ENCODE data around the gene CTNND2.
"Not testable (repeated sequence)": the region's sequence is repeated elsewhere in the genome, so short reads cannot be mapped to it uniquely, and the experiment has no call there.

Gene CTNND2

GRCh38 chr5:11672385-11673085 lies 231.7 kb downstream of the CTNND2 start:
- DNase-seq (ENCODE audit: low read depth, low spot score): no peak

GRCh38 chr5:11658376-11658775 lies 245.9 kb downstream of the CTNND2 start:
- DNase-seq (ENCODE audit: low read depth, low spot score): no peak

GRCh38 chr5:11656916-11657315 lies 247.3 kb downstream of the CTNND2 start:
- no peak for DNase-seq (ENCODE audit: low read depth, low spot score)

GRCh38 chr5:11655681-11656080 lies 248.6 kb downstream of the CTNND2 start:
- no peak for DNase-seq (ENCODE audit: low read depth, low spot score)

- no peak for DNase-seq (ENCODE audit: low read depth, low spot score)
Observed at GRCh38 chr5:11650936-11651335, 253.3 kb downstream of the CTNND2 start.

- DNase-seq (ENCODE audit: low read depth, low spot score): no peak
Observed at GRCh38 chr5:11646141-11646540, 258.1 kb downstream of the CTNND2 start.

- no peak for DNase-seq (ENCODE audit: low read depth, low spot score)
Observed at GRCh38 chr5:11642438-11642837, 261.8 kb downstream of the CTNND2 start.

GRCh38 chr5:11640158-11640873 lies 263.9 kb downstream of the CTNND2 start:
- DNase-seq (ENCODE audit: low read depth, low spot score): peak; percentile 59

GRCh38 chr5:11622785-11623184 lies 281.5 kb downstream of the CTNND2 start:
- DNase-seq (ENCODE audit: low read depth, low spot score): no peak

GRCh38 chr5:11620172-11620571 lies 284.1 kb downstream of the CTNND2 start:
- DNase-seq (ENCODE audit: low read depth, low spot score): no peak

GRCh38 chr5:11619339-11620024 lies 284.8 kb downstream of the CTNND2 start:
- peak; percentile 67 for DNase-seq (ENCODE audit: low read depth, low spot score)

- DNase-seq (ENCODE audit: low read depth, low spot score): peak; percentile 20
Observed at GRCh38 chr5:11617080-11617479, 287.2 kb downstream of the CTNND2 start.

- not testable (repeated sequence) for DNase-seq (ENCODE audit: low read depth, low spot score)
Observed at GRCh38 chr5:11616624-11617023, 287.6 kb downstream of the CTNND2 start.

- no peak for DNase-seq (ENCODE audit: low read depth, low spot score)
Observed at GRCh38 chr5:11611011-11611410, 293.2 kb downstream of the CTNND2 start.

GRCh38 chr5:11609570-11610303 lies 294.5 kb downstream of the CTNND2 start:
- no peak for DNase-seq (ENCODE audit: low read depth, low spot score)

- DNase-seq (ENCODE audit: low read depth, low spot score): no peak
Observed at GRCh38 chr5:11608530-11608929, 295.7 kb downstream of the CTNND2 start.

- peak; percentile 30 for DNase-seq (ENCODE audit: low read depth, low spot score)
Observed at GRCh38 chr5:11607944-11608483, 296.2 kb downstream of the CTNND2 start.

- no peak for DNase-seq (ENCODE audit: low read depth, low spot score)
Observed at GRCh38 chr5:11602298-11602697, 301.9 kb downstream of the CTNND2 start.

- DNase-seq (ENCODE audit: low read depth, low spot score): no peak
Observed at GRCh38 chr5:11599499-11599898, 304.7 kb downstream of the CTNND2 start.

GRCh38 chr5:11596657-11597071 lies 307.6 kb downstream of the CTNND2 start:
- DNase-seq (ENCODE audit: low read depth, low spot score): peak; percentile 33

GRCh38 chr5:11596185-11596584 lies 308.1 kb downstream of the CTNND2 start:
- peak; percentile 77 for DNase-seq (ENCODE audit: low read depth, low spot score)

- peak; percentile 41 for DNase-seq (ENCODE audit: low read depth, low spot score)
Observed at GRCh38 chr5:11595045-11595444, 309.2 kb downstream of the CTNND2 start.

Data from astrocyte of the hippocampus (primary cell).